ENCODE data around the gene RAB17. TPM values are rescaled to one million over a fixed set of nuclear protein-coding genes. Genes with fewer than 3 reads are reported as not detected.

Gene RAB17
- polyA plus RNA-seq, 1 donor (not counting 4 experiments of a cell fraction or from before 2014, with no cell fraction given): 2.4 TPM

GRCh38 chr2:237633061-237633561, 42.6 kb upstream of the RAB17 start:
- FAIRE-seq: no peak
- Histone ChIP-seq H3K4me3 (ENCODE audit: control insufficient read depth in 2 of 3, extremely low read depth in 1 of 3, insufficient read depth in 2 of 3, low read depth in 1 of 3, low read length in 3 of 3) (no peak overlapping the region), H3K9ac (ENCODE audit: control insufficient read depth, extremely low read depth, insufficient read depth, low read length) (no peak overlapping the region), H3K4me2 (ENCODE audit: control insufficient read depth, extremely low read depth, insufficient read depth, low read depth, low read length) (no peak overlapping the region), H3K9me1 (ENCODE audit: control insufficient read depth, extremely low read depth, insufficient read depth, low read length) (no peaks in the 10 kb centered on the region), H3K27ac (ENCODE audit: control insufficient read depth, insufficient read depth, low read length) (no peak overlapping the region), H3K36me3 (ENCODE audit: control insufficient read depth in 2 of 2, extremely low read depth in 1 of 2, insufficient read depth in 2 of 2, low read length in 2 of 2) (no peaks in the 10 kb centered on the region), H4K20me1 (ENCODE audit: control insufficient read depth, extremely low read depth, insufficient read depth, low read length) (no peaks in the 10 kb centered on the region), H2AFZ (ENCODE audit: control insufficient read depth, low read length) (no peak overlapping the region), H3K79me2 (ENCODE audit: control insufficient read depth, insufficient read depth, low read length) (no peaks in the 10 kb centered on the region), H3K4me1 (ENCODE audit: control insufficient read depth, extremely low read depth, insufficient read depth, low read length) (no peaks in the 10 kb centered on the region), H3K9me3 (ENCODE audit: control insufficient read depth, low read depth, low read length) (no peaks in the 10 kb centered on the region), H3K27me3 (ENCODE audit: control insufficient read depth, extremely low read depth, insufficient read depth, low read length) (peaks cover 36% of the 10 kb centered on the region)
- dilution Hi-C loops (cut with MboI; ENCODE audit: extremely low pct_ligation_motif_present, low sequenced_read_pairs): no loop called here
- no peak for TF ChIP-seq CTCF (optimal IDR thresholded peaks at IDR 0.05 in 1 of 3, IDR thresholded peaks at IDR 0.05 in 1 of 3, conservative IDR thresholded peaks at IDR 0.05 in 1 of 3; ENCODE audit: extremely low read depth in 1 of 3, insufficient read depth in 2 of 3, low read length in 3 of 3)
- TF ChIP-seq EZH2 (IDR thresholded peaks at IDR 0.05; ENCODE audit: low read length): no peak
- DNase-seq (ENCODE audit: low read depth, low spot score): no peak

GRCh38 chr2:237631801-237632585, 41.5 kb upstream of the RAB17 start:
- H3K4me3 ChIP-seq (ENCODE audit: control insufficient read depth in 2 of 3, extremely low read depth in 1 of 3, insufficient read depth in 2 of 3, low read depth in 1 of 3, low read length in 3 of 3): no peak overlapping the region
- H3K4me1 ChIP-seq (ENCODE audit: control insufficient read depth, extremely low read depth, insufficient read depth, low read length): no peaks in the 10 kb centered on the region
- no peaks in the 10 kb centered on the region for H3K79me2 ChIP-seq (ENCODE audit: control insufficient read depth, insufficient read depth, low read length)
- DNase-seq (ENCODE audit: low read depth, low spot score) (no peak), FAIRE-seq (no peak)
- TF ChIP-seq EZH2 (IDR thresholded peaks at IDR 0.05; ENCODE audit: low read length) (no peak), CTCF (optimal IDR thresholded peaks at IDR 0.05 in 1 of 3, IDR thresholded peaks at IDR 0.05 in 1 of 3, conservative IDR thresholded peaks at IDR 0.05 in 1 of 3; ENCODE audit: extremely low read depth in 1 of 3, insufficient read depth in 2 of 3, low read length in 3 of 3) (no peak)
- dilution Hi-C loops (cut with MboI; ENCODE audit: extremely low pct_ligation_motif_present, low sequenced_read_pairs): no loop called here
- H4K20me1 ChIP-seq (ENCODE audit: control insufficient read depth, extremely low read depth, insufficient read depth, low read length): no peaks in the 10 kb centered on the region
- H3K9ac ChIP-seq (ENCODE audit: control insufficient read depth, extremely low read depth, insufficient read depth, low read length): no peak overlapping the region
- no peaks in the 10 kb centered on the region for H3K9me1 ChIP-seq (ENCODE audit: control insufficient read depth, extremely low read depth, insufficient read depth, low read length)
- H2AFZ ChIP-seq (ENCODE audit: control insufficient read depth, low read length): no peak overlapping the region
- H3K9me3 ChIP-seq (ENCODE audit: control insufficient read depth, low read depth, low read length): no peaks in the 10 kb centered on the region
- peaks cover 44% of the 10 kb centered on the region for H3K27me3 ChIP-seq (ENCODE audit: control insufficient read depth, extremely low read depth, insufficient read depth, low read length)
- H3K4me2 ChIP-seq (ENCODE audit: control insufficient read depth, extremely low read depth, insufficient read depth, low read depth, low read length): no peak overlapping the region
- H3K36me3 ChIP-seq (ENCODE audit: control insufficient read depth in 2 of 2, extremely low read depth in 1 of 2, insufficient read depth in 2 of 2, low read length in 2 of 2): no peaks in the 10 kb centered on the region
- H3K27ac ChIP-seq (ENCODE audit: control insufficient read depth, insufficient read depth, low read length): no peak overlapping the region

Measured in keratinocyte (primary cell).